Osteocyte (in vitro differentiated cells): Measurements from ENCODE around the gene SUPT4H1. TPM values are rescaled to one million over a fixed set of nuclear protein-coding genes. Genes with fewer than 3 reads are reported as not detected.

Source experiments
- DNase-seq: peaks from one replicate; pipeline ENCODE4 v3.0.0; 2021; ENCODE audit warnings: mixed read lengths; ENCODE audit not compliant: unreplicated experiment; ENCODE audit errors: extremely low spot score
- H3K27ac Mint-ChIP-seq: one replicate; pipeline ENCODE4 v1.8.0; 2021; ENCODE audit warnings: mild to moderate bottlenecking, mixed read lengths; ENCODE audit not compliant: unreplicated experiment
- H3K27me3 Mint-ChIP-seq: one replicate; pipeline ENCODE4 v1.8.0; 2021; ENCODE audit warnings: mixed read lengths; ENCODE audit not compliant: unreplicated experiment
- H3K36me3 Mint-ChIP-seq: one replicate; pipeline ENCODE4 v1.8.0; 2021; ENCODE audit warnings: mixed read lengths; ENCODE audit not compliant: unreplicated experiment
- H3K4me1 Mint-ChIP-seq: one replicate; pipeline ENCODE4 v1.8.0; 2021; ENCODE audit warnings: mixed read lengths; ENCODE audit not compliant: unreplicated experiment
- H3K4me3 Mint-ChIP-seq: one replicate; pipeline ENCODE4 v1.8.0; 2021; ENCODE audit warnings: mild to moderate bottlenecking, moderate library complexity, mixed read lengths; ENCODE audit not compliant: unreplicated experiment
- H3K9me3 Mint-ChIP-seq: one replicate; pipeline ENCODE4 v1.8.0; 2021; ENCODE audit warnings: mixed read lengths; ENCODE audit not compliant: unreplicated experiment
- CTCF ChIP-seq: fragments of 200-600 bp; sonication (generic); IDR thresholded peaks from 2 replicates; pipeline ENCODE4 v1.5.0; 2021; ENCODE audit warnings: antibody characterized with exemption, mild to moderate bottlenecking, moderate library complexity
- total RNA-seq: library from RNA; stranded (reverse); gene quantifications from 2 replicates; pipeline ENCODE4 v1.2.1, GENCODE V29; 2021

The SUPT4H1 gene
- total RNA-seq, 1 donor from 2014 or later, result 77.0 TPM

GRCh38 chr17:58362368-58363014 is 10.5 kb upstream of the SUPT4H1 start:
- Mint-ChIP-seq H3K9me3 (no peaks in the 10 kb centered on the region), H3K4me3 (no peak overlapping the region), H3K36me3 (no peaks in the 10 kb centered on the region), H3K27me3 (peaks cover 10% of the 10 kb centered on the region), H3K27ac (no peak overlapping the region), H3K4me1 (no peaks in the 10 kb centered on the region)
- TF ChIP-seq CTCF, result no peak
- no peak for DNase-seq

DNA sequence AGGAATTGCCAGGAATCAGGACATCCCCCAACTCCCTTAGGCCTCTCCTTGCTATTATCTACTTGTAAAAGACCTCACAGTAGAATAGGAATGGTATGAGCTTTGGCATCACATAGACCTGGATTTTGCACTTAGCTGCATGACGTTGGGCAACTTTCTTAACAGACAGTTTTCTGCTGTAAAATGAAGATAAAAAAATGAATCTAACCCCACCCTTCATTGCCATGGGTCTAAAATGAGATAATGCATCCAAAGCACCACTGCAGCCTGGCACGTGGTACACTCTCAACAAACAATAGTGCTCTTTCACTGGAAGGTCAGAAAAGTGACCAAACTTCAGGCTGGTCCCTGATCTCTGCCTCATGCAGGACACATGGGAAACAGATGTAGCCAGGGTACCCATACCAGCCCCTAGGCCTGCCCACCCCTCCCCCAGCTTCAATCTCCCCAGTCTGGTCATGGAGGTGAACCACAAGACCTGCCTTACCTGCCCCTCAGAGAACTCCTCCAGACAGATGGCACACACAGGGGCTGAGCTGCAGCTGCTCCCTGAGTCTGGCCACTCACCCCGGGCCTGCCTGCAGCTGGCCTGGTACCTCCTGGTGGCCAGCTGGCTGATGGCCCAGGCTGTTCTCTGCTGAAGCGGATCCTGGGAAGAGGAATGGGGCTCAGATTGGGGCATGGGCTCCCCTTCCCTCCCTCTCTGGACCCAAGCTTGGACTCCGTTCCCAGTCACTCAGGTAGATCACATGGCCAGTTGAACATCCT is 8.5 kb upstream of the SUPT4H1 start:
- no peak for DNase-seq
- Mint-ChIP-seq H3K9me3 (no peaks in the 10 kb centered on the region), H3K27me3 (peaks cover 6% of the 10 kb centered on the region), H3K36me3 (no peaks in the 10 kb centered on the region), H3K4me1 (no peaks in the 10 kb centered on the region), H3K4me3 (no peak overlapping the region), H3K27ac (no peak overlapping the region)
- TF ChIP-seq CTCF, result no peak

DNA sequence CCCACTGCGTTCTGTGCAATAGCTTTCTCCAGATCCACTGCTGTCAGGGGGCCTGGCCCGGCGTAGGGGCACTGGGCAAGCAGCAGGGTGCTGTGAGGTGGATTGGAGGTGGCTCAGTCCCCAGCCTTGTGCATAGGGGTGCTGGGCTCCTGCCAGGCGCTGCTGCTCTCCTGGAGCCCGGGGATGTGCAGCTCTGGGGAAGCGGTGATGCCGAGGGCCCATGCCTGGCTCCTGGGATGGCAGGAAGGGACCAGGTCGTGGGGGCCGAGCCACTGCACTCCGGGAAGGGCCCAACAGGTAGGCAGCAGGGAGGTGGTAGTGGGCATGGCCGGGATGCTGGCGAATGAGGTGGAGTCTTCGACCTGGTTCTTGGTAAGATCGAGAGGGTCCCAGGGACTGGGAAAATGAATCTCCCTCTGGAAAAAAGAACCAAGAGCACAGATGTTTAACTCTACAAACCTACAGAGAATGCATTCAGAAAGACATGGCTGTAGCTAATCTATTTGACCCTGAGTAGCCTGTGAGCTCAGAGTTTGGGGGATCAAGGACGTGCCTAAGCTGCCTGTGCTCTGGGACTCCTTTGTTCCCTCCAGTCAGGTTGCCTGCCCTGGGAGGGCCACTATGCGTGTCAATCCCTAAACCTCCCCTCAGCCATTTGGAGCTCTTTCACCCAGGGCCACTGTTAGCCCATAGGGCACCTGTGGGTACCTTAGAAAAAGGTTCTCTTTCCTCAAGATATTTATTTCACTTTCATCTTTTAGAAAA is 6.6 kb upstream of the SUPT4H1 start:
- H3K27ac Mint-ChIP-seq, result no peak overlapping the region
- H3K9me3 Mint-ChIP-seq, result no peaks in the 10 kb centered on the region
- DNase-seq, result no peak
- peaks cover 2% of the 10 kb centered on the region for H3K4me1 Mint-ChIP-seq
- H3K27me3 Mint-ChIP-seq, result peaks cover 3% of the 10 kb centered on the region
- TF ChIP-seq CTCF, result no peak
- H3K36me3 Mint-ChIP-seq, result no peaks in the 10 kb centered on the region
- no peak overlapping the region for H3K4me3 Mint-ChIP-seq

DNA sequence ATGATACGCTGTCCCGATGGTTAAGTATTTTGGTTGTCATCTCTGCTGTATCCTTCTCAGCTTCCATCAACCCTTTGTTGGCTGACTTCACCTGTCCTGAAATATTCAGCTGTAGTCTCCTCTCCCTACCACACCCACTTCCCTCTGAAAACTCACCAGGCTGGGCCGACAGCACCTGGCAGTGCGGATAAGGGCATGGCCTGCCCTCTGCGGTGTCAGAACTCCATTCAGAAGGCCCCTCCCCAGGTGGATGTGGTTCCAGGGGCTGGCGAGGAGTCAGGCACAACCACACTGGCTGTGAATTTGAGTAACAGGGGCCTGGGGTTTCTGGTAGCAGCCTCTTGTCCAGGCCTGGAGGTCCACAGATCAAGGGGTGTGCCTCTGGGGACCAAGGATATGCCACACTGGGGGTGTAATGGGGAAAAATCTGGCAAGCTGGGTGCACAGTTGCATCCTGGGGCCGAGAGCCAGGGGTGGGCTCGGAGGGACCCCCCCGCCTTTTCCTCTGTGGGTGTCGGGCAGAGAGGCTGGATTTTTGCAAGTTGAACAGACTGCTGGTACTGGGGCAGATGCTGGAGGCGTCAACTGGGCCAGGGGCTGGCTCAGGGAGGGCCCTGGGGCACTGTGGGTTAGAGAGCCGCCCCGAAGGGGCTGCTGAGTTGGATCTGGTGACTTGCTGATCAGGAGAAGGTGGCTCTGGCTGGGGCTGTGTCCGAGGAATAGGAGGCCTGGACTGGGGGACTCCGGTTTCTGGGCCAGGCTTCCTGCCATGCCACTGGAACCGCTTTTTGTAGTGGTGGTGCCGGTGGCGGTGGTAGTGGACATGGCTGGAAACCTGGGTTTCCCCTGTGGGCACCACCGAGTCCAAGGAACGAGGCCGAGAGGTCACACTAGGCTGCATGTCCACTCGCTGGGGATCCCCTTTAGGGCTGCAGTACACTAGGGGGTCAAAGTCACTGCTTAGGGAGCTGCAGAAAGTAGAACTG is 5.6 kb upstream of the SUPT4H1 start:
- Mint-ChIP-seq H3K4me3 (no peak overlapping the region), H3K4me1 (peaks cover 10% of the 10 kb centered on the region), H3K9me3 (no peaks in the 10 kb centered on the region), H3K27ac (no peak overlapping the region), H3K36me3 (no peaks in the 10 kb centered on the region), H3K27me3 (no peaks in the 10 kb centered on the region)
- TF ChIP-seq CTCF, result no peak
- no peak for DNase-seq
